HCT116 (cell line): ENCODE data around the gene TCOF1.

ENCODE experiments used
- MAX ChIP-seq: IDR thresholded peaks from 2 replicates; pipeline ENCODE4 v1.6.1; 2012
- TCF7L2 ChIP-seq: IDR thresholded peaks from 2 replicates; pipeline ENCODE4 v1.7.0; 2011; ENCODE audit warnings: borderline replicate concordance, inconsistent platforms; ENCODE audit not compliant: insufficient read depth, insufficient read length; ENCODE audit errors: extremely low read depth

DNA sequence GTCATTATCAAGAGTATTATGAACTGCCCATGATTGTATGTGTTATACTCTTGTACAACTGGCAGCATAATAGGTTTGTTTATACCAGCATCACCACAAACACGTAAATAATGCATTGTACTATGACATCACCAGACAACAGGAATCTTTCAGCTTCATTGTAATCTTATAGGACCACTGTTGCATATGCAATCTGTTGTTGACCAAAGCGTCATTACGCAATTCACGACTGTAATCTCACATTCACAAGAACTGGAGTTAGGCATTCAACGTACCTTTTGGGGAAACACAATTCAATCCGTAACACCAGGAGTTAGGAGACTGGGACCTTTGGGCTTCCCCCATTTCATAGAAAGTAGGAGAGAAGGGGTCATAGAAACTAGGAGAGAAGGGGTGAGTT lies 34.4 kb upstream of the TCOF1 start:
- no peak for TF ChIP-seq TCF7L2
- no peak for TF ChIP-seq MAX
